H1 (cell line): Measurements from ENCODE around the gene VHLL. TPM values are rescaled to one million over a fixed set of nuclear protein-coding genes. Genes with fewer than 3 reads are reported as not detected.

Experiments used
- ASH2L ChIP-seq: fragments of 200-600, 300-600 bp; sonication (generic); IDR thresholded peaks from one replicate; pipeline ENCODE4 v1.7.1; 2017; ENCODE audit warnings: low read length
- BCL11A ChIP-seq, 2 experiments: IDR thresholded peaks; one replicate each; pipeline ENCODE4 v1.6.1; 2011; ENCODE audit warnings: low read depth in 2 of 2, low read length in 2 of 2, mild to moderate bottlenecking in 2 of 2
- CBX5 ChIP-seq: fragments of 300-800, 300-1000 bp; sonication (generic); IDR thresholded peaks from 2 replicates; pipeline ENCODE4 v1.7.1; 2016; ENCODE audit warnings: antibody characterized with exemption, low read length, low read depth
- EP300 ChIP-seq, 2 experiments: IDR thresholded peaks; 1 replicate in 1 of 2; 2 replicates in 1 of 2; pipeline ENCODE4 v1.6.1; 2011 to 2012; ENCODE audit warnings: low read depth in 2 of 2, low read length in 2 of 2, mild to moderate bottlenecking in 2 of 2, borderline replicate concordance in 1 of 2, inconsistent platforms in 1 of 2, moderate library complexity in 1 of 2
- FOSL1 ChIP-seq: IDR thresholded peaks from 2 replicates; pipeline ENCODE4 v1.6.1; 2011; ENCODE audit warnings: mild to moderate bottlenecking, low read depth, low read length, moderate library complexity; ENCODE audit not compliant: insufficient read depth
- JUN ChIP-seq: IDR thresholded peaks from 2 replicates; pipeline ENCODE4 v1.6.1; 2011; ENCODE audit warnings: low read depth, mild to moderate bottlenecking, improper control_type of control experiment, low read length
- KDM1A ChIP-seq: fragments of 200-600, 300-600 bp; sonication (generic); IDR thresholded peaks from 2 replicates; pipeline ENCODE4 v1.7.1; 2016; ENCODE audit warnings: mild to moderate bottlenecking, low read length, borderline replicate concordance
- MAFK ChIP-seq: IDR thresholded peaks from 2 replicates; pipeline ENCODE4 v1.6.1; 2012; ENCODE audit warnings: low read depth, mild to moderate bottlenecking, improper control_type of control experiment, low read length
- PHF8 ChIP-seq: fragments of 200-600 bp; sonication (generic); conservative IDR thresholded peaks from 2 replicates; pipeline ENCODE4 v1.7.1; 2012; ENCODE audit warnings: low read depth, mild to moderate bottlenecking, inconsistent platforms, low read length, moderate library complexity
- POU5F1 ChIP-seq: IDR thresholded peaks from 2 replicates; pipeline ENCODE4 v1.6.1; 2011; ENCODE audit warnings: low read depth, mild to moderate bottlenecking, low read length, moderate library complexity
- RFX5 ChIP-seq: IDR thresholded peaks from 2 replicates; pipeline ENCODE4 v1.6.1; 2011; ENCODE audit warnings: low read depth, low read length, improper control_type of control experiment, borderline replicate concordance
- RNF2 ChIP-seq: fragments of 200-900, 300-1000 bp; sonication (generic); IDR thresholded peaks from 2 replicates; pipeline ENCODE4 v1.7.1; 2016; ENCODE audit warnings: borderline replicate concordance, low read depth, mild to moderate bottlenecking, antibody characterized with exemption, low read length; ENCODE audit not compliant: poor library complexity, severe bottlenecking; ENCODE audit errors: missing control alignments
- SAP30 ChIP-seq: fragments of 300-600 bp; sonication (generic); IDR thresholded peaks from 2 replicates; pipeline ENCODE4 v1.7.1; 2012; ENCODE audit warnings: low read length, moderate library complexity, mild to moderate bottlenecking, inconsistent platforms; ENCODE audit not compliant: insufficient read depth, insufficient replicate concordance
- SIN3A ChIP-seq, 2 experiments: IDR thresholded peaks in 1 of 2; conservative IDR thresholded peaks in 1 of 2; 2 replicates each; pipeline ENCODE4 v1.6.1; 2011 to 2012; ENCODE audit warnings: low read length in 2 of 2, improper control_type of control experiment in 1 of 2, low read depth in 1 of 2, mild to moderate bottlenecking in 1 of 2
- SIX5 ChIP-seq: IDR thresholded peaks from 2 replicates; pipeline ENCODE4 v1.6.1; 2011; ENCODE audit warnings: mild to moderate bottlenecking, low read depth, low read length
- SP2 ChIP-seq: IDR thresholded peaks from 2 replicates; pipeline ENCODE4 v1.6.1; 2012; ENCODE audit warnings: mild to moderate bottlenecking, low read length, inconsistent platforms
- SP4 ChIP-seq: IDR thresholded peaks from 2 replicates; pipeline ENCODE4 v1.6.1; 2012; ENCODE audit warnings: low read length, inconsistent platforms
- SUZ12 ChIP-seq: fragments of 200-600 bp; sonication (generic); IDR thresholded peaks from 2 replicates; pipeline ENCODE4 v1.6.1; 2012; ENCODE audit warnings: mild to moderate bottlenecking, inconsistent platforms, low read length, moderate library complexity, mixed read lengths
- TCF12 ChIP-seq: IDR thresholded peaks from 2 replicates; pipeline ENCODE4 v1.6.1; 2011; ENCODE audit warnings: low read depth, mild to moderate bottlenecking, low read length
- polyA plus RNA-seq, 7 experiments: library from polyadenylated mRNA; depleted of rRNA in 3 of 7; stranded (reverse) in 5 of 7; unstranded in 2 of 7; fragments of >200 nt in 5 of 7; fragments of 200-250 nt in 2 of 7; gene quantifications; 1 replicate in 5 of 7; 2 replicates in 1 of 7; 4 replicates in 1 of 7; pipeline versions ENCODE4 v1.2.1 to v1.2.3, GENCODE V29; 2011 to 2013; ENCODE audit warnings: missing spikeins in 2 of 7, mixed read lengths in 2 of 7
- total RNA-seq: library from RNA; stranded (reverse); fragmentation: NEBNext Ultra II Directional; extraction: Animal tissue kit (Norgen Biotek cat#: 25700); gene quantifications from 2 replicates; pipeline ENCODE4 v1.2.1, GENCODE V29; 2021
- TF ChIP-seq, protein P1 (sequence below): IDR thresholded peaks from 2 replicates; pipeline ENCODE4 v1.6.1; 2012; ENCODE audit warnings: low read length, inconsistent platforms
- TF ChIP-seq, protein P2 (sequence below): IDR thresholded peaks from 2 replicates; pipeline ENCODE4 v1.6.1; 2012; ENCODE audit warnings: inconsistent platforms

VHLL gene
- total and polyA plus RNA-seq, 2 of the 8 experiments (the other 6 are each of a cell fraction or from before 2014, with no cell fraction given) = not detected

DNA sequence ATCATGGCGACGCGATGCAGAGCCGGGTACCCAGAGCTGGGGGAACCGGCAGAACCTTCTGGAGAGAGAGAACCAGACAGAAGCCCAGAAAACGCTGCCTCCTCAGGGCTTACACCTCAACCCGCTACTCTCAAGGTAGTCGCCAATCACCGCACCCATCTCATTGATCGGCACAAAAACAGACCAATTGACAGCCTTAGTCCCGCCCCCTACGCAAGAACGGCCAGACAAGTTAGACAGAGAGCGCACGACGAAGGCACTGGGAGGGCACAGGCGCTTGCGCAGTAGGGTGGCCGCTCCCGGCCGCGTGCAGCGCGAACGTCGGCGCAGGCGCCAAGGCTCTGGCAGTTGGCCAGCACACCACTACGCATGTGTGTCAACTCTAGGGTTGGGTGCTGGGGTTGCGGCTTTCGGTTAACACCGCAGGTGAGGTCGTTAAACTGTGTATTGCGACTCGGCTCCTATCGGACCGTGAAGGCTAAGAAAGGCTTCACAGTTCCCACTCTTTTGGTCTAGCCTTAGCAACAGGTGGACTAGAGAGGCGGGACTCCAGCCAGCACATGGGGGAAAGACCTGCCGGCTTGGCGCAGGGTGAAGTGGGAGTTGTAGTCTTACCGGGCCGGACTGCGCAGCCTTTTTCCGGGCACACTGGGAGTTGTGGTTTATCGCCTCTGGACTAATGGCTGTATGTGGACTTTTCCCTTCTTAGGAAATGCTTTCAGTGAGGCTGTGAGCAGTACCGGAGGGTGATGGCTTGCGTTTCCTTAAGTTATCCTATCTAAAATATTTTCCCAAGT, 39.3 kb upstream of the VHLL start, which contains the start of the genes CCT3 and TSACC (continued):
- TF ChIP-seq, protein P1, sequence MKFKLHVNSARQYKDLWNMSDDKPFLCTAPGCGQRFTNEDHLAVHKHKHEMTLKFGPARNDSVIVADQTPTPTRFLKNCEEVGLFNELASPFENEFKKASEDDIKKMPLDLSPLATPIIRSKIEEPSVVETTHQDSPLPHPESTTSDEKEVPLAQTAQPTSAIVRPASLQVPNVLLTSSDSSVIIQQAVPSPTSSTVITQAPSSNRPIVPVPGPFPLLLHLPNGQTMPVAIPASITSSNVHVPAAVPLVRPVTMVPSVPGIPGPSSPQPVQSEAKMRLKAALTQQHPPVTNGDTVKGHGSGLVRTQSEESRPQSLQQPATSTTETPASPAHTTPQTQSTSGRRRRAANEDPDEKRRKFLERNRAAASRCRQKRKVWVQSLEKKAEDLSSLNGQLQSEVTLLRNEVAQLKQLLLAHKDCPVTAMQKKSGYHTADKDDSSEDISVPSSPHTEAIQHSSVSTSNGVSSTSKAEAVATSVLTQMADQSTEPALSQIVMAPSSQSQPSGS = no peak
- TF ChIP-seq TCF12 (no peak), SUZ12 (no peak), SP2 (peak; percentile 89), EP300 (IDR thresholded peaks at IDR 0.05; ENCODE audit: borderline replicate concordance in 1 of 2, low read depth in 2 of 2, low read length in 2 of 2) (no peak), SIX5 (peak; percentile 92), POU5F1 (no peak), MAFK (no peak), PHF8 (peak; percentile 83), JUN (no peak), KDM1A (no peak), RFX5 (no peak), SP4 (no peak), SIN3A (conservative IDR thresholded peaks at IDR 0.05 in 1 of 2, IDR thresholded peaks at IDR 0.05 in 1 of 2; ENCODE audit: low read depth in 1 of 2, low read length in 2 of 2) (peak; percentile 93 to 94), ASH2L (no peak), CBX5 (no peak), RNF2 (no peak), BCL11A (IDR thresholded peaks at IDR 0.05; ENCODE audit: low read depth in 2 of 2, low read length in 2 of 2) (no peak), SAP30 (peak; percentile 95), FOSL1 (0 out of 2 replicates have a peak, but pooled peaks have one; percentile 18)
- TF ChIP-seq, protein P2, sequence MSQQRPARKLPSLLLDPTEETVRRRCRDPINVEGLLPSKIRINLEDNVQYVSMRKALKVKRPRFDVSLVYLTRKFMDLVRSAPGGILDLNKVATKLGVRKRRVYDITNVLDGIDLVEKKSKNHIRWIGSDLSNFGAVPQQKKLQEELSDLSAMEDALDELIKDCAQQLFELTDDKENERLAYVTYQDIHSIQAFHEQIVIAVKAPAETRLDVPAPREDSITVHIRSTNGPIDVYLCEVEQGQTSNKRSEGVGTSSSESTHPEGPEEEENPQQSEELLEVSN = peak; percentile 93
